ENCODE data around the gene NTN3. TPM values are rescaled to one million over a fixed set of nuclear protein-coding genes. Genes with fewer than 3 reads are reported as not detected.
A peak's percentile ranks its signal among the peaks of the same experiment; 100 is the strongest.
"Not testable (repeated sequence)": the region's sequence is repeated elsewhere in the genome, so short reads cannot be mapped to it uniquely, and the experiment has no call there.

NTN3 gene
- not detected for total RNA-seq

GRCh38 chr16:2471016-2471652 is at the start of gene NTN3:
Gene NTN3 (plus strand): TSS chr16:2471297. CDS start chr16:2471702, 405 bp downstream.
- DNase-seq (ENCODE audit: low spot score), result no peak

- no peak for DNase-seq (ENCODE audit: low spot score)
These were observed 48.8 kb upstream of the NTN3 start for GRCh38 chr16:2422123-2422867.

GRCh38 chr16:2424061-2425007 is 46.8 kb upstream of the NTN3 start:
- no peak for DNase-seq (ENCODE audit: low spot score)

- DNase-seq (ENCODE audit: low spot score), result no peak
These were observed 46.0 kb upstream of the NTN3 start for GRCh38 chr16:2425008-2425518.

GRCh38 chr16:2425825-2426430 is 45.2 kb upstream of the NTN3 start:
- no peak for DNase-seq (ENCODE audit: low spot score)

- no peak for DNase-seq (ENCODE audit: low spot score)
These were observed 44.1 kb upstream of the NTN3 start for GRCh38 chr16:2426941-2427361.

GRCh38 chr16:2427526-2427925 is 43.6 kb upstream of the NTN3 start:
- no peak for DNase-seq (ENCODE audit: low spot score)

- peak; percentile 59 for DNase-seq (ENCODE audit: low spot score)
These were observed 42.9 kb upstream of the NTN3 start for GRCh38 chr16:2428051-2428783.

- DNase-seq (ENCODE audit: low spot score), result no peak
These were observed 42.4 kb upstream of the NTN3 start for GRCh38 chr16:2428784-2429033.

- peak; percentile 98 for DNase-seq (ENCODE audit: low spot score)
These were observed 41.9 kb upstream of the NTN3 start, which contains the start of gene CCNF for GRCh38 chr16:2429034-2429770. Gene CCNF (plus strand): TSS chr16:2429447. CDS start chr16:2429482, 35 bp downstream.

- DNase-seq (ENCODE audit: low spot score), result peak; percentile 63
These were observed 41.1 kb upstream of the NTN3 start for GRCh38 chr16:2429771-2430663.

- no peak for DNase-seq (ENCODE audit: low spot score)
These were observed 38.8 kb upstream of the NTN3 start for GRCh38 chr16:2432286-2432685.

GRCh38 chr16:2432801-2433505 is 38.1 kb upstream of the NTN3 start:
- DNase-seq (ENCODE audit: low spot score), result no peak

- not testable (repeated sequence) for DNase-seq (ENCODE audit: low spot score)
These were observed 35.9 kb upstream of the NTN3 start for GRCh38 chr16:2435236-2435635.

- DNase-seq (ENCODE audit: low spot score), result no peak
These were observed 35.0 kb upstream of the NTN3 start for GRCh38 chr16:2436110-2436509.

GRCh38 chr16:2437032-2437790 is 33.9 kb upstream of the NTN3 start:
- DNase-seq (ENCODE audit: low spot score), result no peak

- DNase-seq (ENCODE audit: low spot score), result no peak
These were observed 33.0 kb upstream of the NTN3 start for GRCh38 chr16:2438121-2438520.

GRCh38 chr16:2439598-2439997 is 31.5 kb upstream of the NTN3 start:
- DNase-seq (ENCODE audit: low spot score), result no peak
